DND-41 (cell line): ENCODE data around the gene SH3GL3.

Experiments used
- ATAC-seq: fragments of 200-7000 bp; cut with Tn5 transposase; 3 replicates; pipeline ENCODE4 v1.9.1; 2021; ENCODE audit warnings: low read depth; ENCODE audit not compliant: insufficient read depth
- DNase-seq: peaks from one replicate; pipeline ENCODE4 v3.0.0-alpha.2; 2020
- H2AFZ ChIP-seq: 2 replicates; pipeline ENCODE4 v1.6.0; 2012; ENCODE audit warnings: low read depth, low read length
- H3K27ac ChIP-seq: 2 replicates; pipeline ENCODE4 v1.5.1; 2012; ENCODE audit warnings: low read length, inconsistent platforms
- H3K27me3 ChIP-seq: fragments of 200-600 bp; sonication (generic); 2 replicates; pipeline ENCODE4 v1.6.0; 2012; ENCODE audit warnings: low read length, mild to moderate bottlenecking, inconsistent platforms; ENCODE audit not compliant: insufficient read depth, poor library complexity
- H3K36me3 ChIP-seq: 2 replicates; pipeline ENCODE4 v1.5.1; 2012; ENCODE audit warnings: low read length, inconsistent platforms; ENCODE audit not compliant: insufficient read depth
- H3K4me1 ChIP-seq: 2 replicates; pipeline ENCODE4 v1.5.1; 2012; ENCODE audit warnings: mild to moderate bottlenecking, low read length; ENCODE audit not compliant: insufficient read depth
- H3K4me2 ChIP-seq: 2 replicates; pipeline ENCODE4 v1.6.0; 2012; ENCODE audit warnings: mild to moderate bottlenecking, moderate library complexity, low read length, inconsistent platforms; ENCODE audit not compliant: insufficient read depth
- H3K4me3 ChIP-seq, 2 experiments: fragments of 200-600 bp in 1 of 2; shearing (Covaris generic) in 1 of 2; 2 replicates each; pipeline ENCODE4 v1.5.1; 2012 to 2016; ENCODE audit warnings: inconsistent platforms in 2 of 2, low read length in 2 of 2, mild to moderate bottlenecking in 2 of 2, low read depth in 1 of 2, moderate library complexity in 1 of 2
- H3K79me2 ChIP-seq: 2 replicates; pipeline ENCODE4 v1.6.0; 2012; ENCODE audit warnings: low read length, inconsistent platforms; ENCODE audit not compliant: insufficient read depth
- H3K9ac ChIP-seq: 2 replicates; pipeline ENCODE4 v1.6.0; 2012; ENCODE audit warnings: low read depth, mild to moderate bottlenecking, inconsistent platforms, low read length, moderate library complexity
- H3K9me3 ChIP-seq: 2 replicates; pipeline ENCODE4 v1.5.1; 2012; ENCODE audit warnings: low read length, moderate library complexity, mild to moderate bottlenecking, inconsistent platforms; ENCODE audit not compliant: insufficient read depth, severe bottlenecking
- H4K20me1 ChIP-seq: 2 replicates; pipeline ENCODE4 v1.6.0; 2012; ENCODE audit warnings: low read length; ENCODE audit not compliant: insufficient read depth
- CTCF ChIP-seq: IDR thresholded peaks from 2 replicates; pipeline ENCODE4 v1.5.1; 2012; ENCODE audit warnings: borderline replicate concordance, low read length, moderate library complexity, mild to moderate bottlenecking; ENCODE audit not compliant: poor library complexity, severe bottlenecking; ENCODE audit errors: extremely low read depth
- EZH2 ChIP-seq: IDR thresholded peaks from 3 replicates; pipeline ENCODE4 v1.6.1; 2012; ENCODE audit warnings: borderline replicate concordance, low read depth, mild to moderate bottlenecking, moderate library complexity, low read length, inconsistent platforms; ENCODE audit not compliant: severe bottlenecking

Gene SH3GL3

GRCh38 chr15:83483612-83484011 lies 36.5 kb downstream of the SH3GL3 start:
- TF ChIP-seq EZH2 = no peak
- TF ChIP-seq CTCF = no peak
- Histone ChIP-seq H3K27ac (no peak overlapping the region), H3K36me3 (no peaks in the 10 kb centered on the region), H3K9ac (no peak overlapping the region), H3K4me1 (no peaks in the 10 kb centered on the region), H3K4me3 (no peak overlapping the region), H3K4me2 (no peak overlapping the region), H3K9me3 (no peaks in the 10 kb centered on the region), H2AFZ (no peak overlapping the region), H3K79me2 (no peaks in the 10 kb centered on the region), H3K27me3 (no peaks in the 10 kb centered on the region), H4K20me1 (no peaks in the 10 kb centered on the region)
- no peak for DNase-seq
- ATAC-seq = no peak

- H4K20me1 ChIP-seq = no peaks in the 10 kb centered on the region
- H3K4me1 ChIP-seq = no peaks in the 10 kb centered on the region
- no peaks in the 10 kb centered on the region for H3K9me3 ChIP-seq
- H3K27ac ChIP-seq = no peak overlapping the region
- no peak for TF ChIP-seq EZH2
- no peak for TF ChIP-seq CTCF
- no peak overlapping the region for H2AFZ ChIP-seq
- H3K36me3 ChIP-seq = no peaks in the 10 kb centered on the region
- no peak overlapping the region for H3K4me3 ChIP-seq
- no peak overlapping the region for H3K9ac ChIP-seq
- no peak for DNase-seq
- H3K79me2 ChIP-seq = no peaks in the 10 kb centered on the region
- H3K4me2 ChIP-seq = no peak overlapping the region
- no peak for ATAC-seq
- no peaks in the 10 kb centered on the region for H3K27me3 ChIP-seq
Observed at GRCh38 chr15:83484636-83485035, 37.5 kb downstream of the SH3GL3 start.

- TF ChIP-seq EZH2 (no peak), CTCF (no peak)
- Histone ChIP-seq H3K79me2 (no peaks in the 10 kb centered on the region), H3K9me3 (no peaks in the 10 kb centered on the region), H3K27ac (no peak overlapping the region), H3K4me3 (no peak overlapping the region), H3K9ac (no peak overlapping the region), H2AFZ (no peak overlapping the region), H4K20me1 (no peaks in the 10 kb centered on the region), H3K36me3 (no peaks in the 10 kb centered on the region), H3K4me1 (no peaks in the 10 kb centered on the region), H3K4me2 (no peak overlapping the region), H3K27me3 (no peaks in the 10 kb centered on the region)
- ATAC-seq (no peak), DNase-seq (no peak)
Observed at GRCh38 chr15:83486363-83486762, 39.2 kb downstream of the SH3GL3 start.

- H3K27ac ChIP-seq = no peak overlapping the region
- DNase-seq = no peak
- TF ChIP-seq EZH2 (no peak), CTCF (no peak)
- H4K20me1 ChIP-seq = no peaks in the 10 kb centered on the region
- H3K79me2 ChIP-seq = no peaks in the 10 kb centered on the region
- H3K4me1 ChIP-seq = no peaks in the 10 kb centered on the region
- H3K27me3 ChIP-seq = no peaks in the 10 kb centered on the region
- H3K4me3 ChIP-seq = no peak overlapping the region
- ATAC-seq = no peak
- no peaks in the 10 kb centered on the region for H3K9me3 ChIP-seq
- H2AFZ ChIP-seq = no peak overlapping the region
- no peak overlapping the region for H3K9ac ChIP-seq
- H3K36me3 ChIP-seq = no peaks in the 10 kb centered on the region
- H3K4me2 ChIP-seq = no peak overlapping the region
Observed at GRCh38 chr15:83487519-83487918, 40.4 kb downstream of the SH3GL3 start.
